GM12878 (cell line): ENCODE data around the gene APOL4. TPM values are rescaled to one million over a fixed set of nuclear protein-coding genes. Genes with fewer than 3 reads are reported as not detected.

ENCODE experiments used
- ATAC-seq: fragments of 200-7000 bp; cut with Tn5 transposase; 3 replicates; pipeline ENCODE4 v1.9.1; 2020; ENCODE audit warnings: mild to moderate bottlenecking, moderate library complexity
- BruUV-seq: library from RNA; stranded (reverse); fragments of 400-500 nt; replicated peaks from 2 replicates; lab custom pipeline; 2021; lab: Mats Ljungman, UMichigan
- CTCF ChIA-PET: fragments of 300-600 bp; sonication (Branson Sonifier 250); formaldehyde crosslinking; extraction: SDS; loops from one replicate; lab custom pipeline; 2021; ENCODE audit warnings: inconsistent platforms; lab: Yijun Ruan, JAX
- POLR2A ChIA-PET: fragments of 350-600 bp; formaldehyde crosslinking; extraction: SDS; loops from one replicate; lab custom pipeline; 2021; ENCODE audit warnings: inconsistent platforms; lab: Charles Lee
- RAD21 ChIA-PET: fragments of 300-600 bp; sonication (Branson Sonifier 250); formaldehyde crosslinking; loops from one replicate; lab custom pipeline; 2023; ENCODE audit warnings: antibody characterized with exemption; ENCODE audit not compliant: unreplicated experiment; lab: Charles Lee
- SMC1A ChIA-PET: fragments of 300-600 bp; sonication (Branson Sonifier 250); formaldehyde crosslinking; loops from one replicate; lab custom pipeline; 2023; ENCODE audit not compliant: unreplicated experiment, uncharacterized antibody; lab: Charles Lee
- DNase-seq: peaks from one replicate; pipeline ENCODE4 v3.0.0-alpha.2; 2011; ENCODE audit warnings: low read depth, low spot score
- FAIRE-seq: peaks from 3 replicates; lab custom pipeline; 2011; peaks lifted over from hg19 to GRCh38; lab: Jason Lieb, UNC
- H2AFZ ChIP-seq: 2 replicates; pipeline ENCODE4 v1.6.0; 2011; ENCODE audit warnings: low read depth, low read length, control low read depth; ENCODE audit not compliant: control insufficient read depth
- H3K27ac ChIP-seq: 2 replicates; pipeline ENCODE4 v1.5.1; 2011; ENCODE audit warnings: control low read depth; ENCODE audit not compliant: control insufficient read depth, insufficient read depth
- H3K27me3 ChIP-seq, 2 experiments: replicated peaks in 1 of 2; 2 replicates each; pipeline versions ENCODE4 v1.6.0 to v1.6.1; 2011; ENCODE audit warnings: low read length in 1 of 2; ENCODE audit not compliant: control insufficient read depth in 2 of 2, insufficient read depth in 2 of 2
- H3K36me3 ChIP-seq, 2 experiments: 2 replicates each; pipeline ENCODE4 v1.5.1; 2011; ENCODE audit warnings: low read length in 1 of 2; ENCODE audit not compliant: control insufficient read depth in 2 of 2, insufficient read depth in 2 of 2
- H3K4me1 ChIP-seq: 2 replicates; pipeline ENCODE4 v1.6.1; 2011; ENCODE audit warnings: mild to moderate bottlenecking, low read length, moderate library complexity, mixed read lengths; ENCODE audit not compliant: control insufficient read depth, insufficient read depth
- H3K4me2 ChIP-seq: 2 replicates; pipeline ENCODE4 v1.6.0; 2011; ENCODE audit warnings: control low read depth; ENCODE audit not compliant: control insufficient read depth, insufficient read depth
- H3K4me3 ChIP-seq: fragments of 200-600 bp; sonication (generic); 2 replicates; pipeline ENCODE4 v1.5.1; 2016
- H3K79me2 ChIP-seq: 2 replicates; pipeline ENCODE4 v1.6.0; 2011; ENCODE audit warnings: low read length; ENCODE audit not compliant: control insufficient read depth, insufficient read depth
- H3K9ac ChIP-seq: 2 replicates; pipeline ENCODE4 v1.8.0; 2011; ENCODE audit warnings: low read length, control low read depth, mixed read lengths; ENCODE audit not compliant: control insufficient read depth, insufficient read depth
- H3K9me3 ChIP-seq: replicated peaks from 3 replicates; pipeline ENCODE4 v1.5.1; 2011; ENCODE audit warnings: mild to moderate bottlenecking, low read length; ENCODE audit not compliant: control insufficient read depth, insufficient read depth
- H4K20me1 ChIP-seq: 2 replicates; pipeline ENCODE4 v1.6.0; 2011; ENCODE audit not compliant: control insufficient read depth, insufficient read depth
- BMI1 ChIP-seq: fragments of 450-650 bp; IDR thresholded peaks from 2 replicates; pipeline ENCODE4 v1.6.1; 2016; ENCODE audit warnings: mild to moderate bottlenecking, moderate library complexity, borderline replicate concordance
- CTCF ChIP-seq, 3 experiments: IDR thresholded peaks in 2 of 3; conservative IDR thresholded peaks in 1 of 3; 2 replicates each; pipeline ENCODE4 v1.5.1; 2011; ENCODE audit warnings: low read depth in 3 of 3, low read length in 3 of 3, mild to moderate bottlenecking in 3 of 3, control low read depth in 2 of 3, moderate library complexity in 2 of 3, inconsistent platforms in 1 of 3, mixed read lengths in 1 of 3; ENCODE audit not compliant: control insufficient read depth in 2 of 3, insufficient read depth in 1 of 3; ENCODE audit errors: extremely low read depth in 1 of 3
- ESRRA ChIP-seq: IDR thresholded peaks from 2 replicates; pipeline ENCODE4 v1.6.1; 2012; ENCODE audit warnings: mild to moderate bottlenecking, low read length, improper control_type of control experiment
- FOXM1 ChIP-seq: IDR thresholded peaks from 2 replicates; pipeline ENCODE4 v1.6.1; 2012; ENCODE audit warnings: low read depth, mild to moderate bottlenecking, inconsistent platforms, low read length, moderate library complexity
- POLR2A ChIP-seq: IDR thresholded peaks from 2 replicates; pipeline ENCODE4 v1.6.1; 2011; ENCODE audit warnings: low read depth, mild to moderate bottlenecking, low read length
- RAD21 ChIP-seq: IDR thresholded peaks from 2 replicates; pipeline ENCODE4 v1.6.1; 2011; ENCODE audit warnings: mild to moderate bottlenecking, low read depth, low read length, moderate library complexity; ENCODE audit not compliant: insufficient read depth
- RB1 ChIP-seq: fragments of 450-650 bp; formaldehyde crosslinking; IDR thresholded peaks from 2 replicates; pipeline ENCODE4 v1.6.1; 2017; ENCODE audit warnings: mild to moderate bottlenecking, borderline replicate concordance
- RUNX3 ChIP-seq: IDR thresholded peaks from 2 replicates; pipeline ENCODE4 v1.6.1; 2012; ENCODE audit warnings: low read length, inconsistent platforms
- SMARCA5 ChIP-seq: fragments of 450-650 bp; IDR thresholded peaks from 2 replicates; pipeline ENCODE4 v1.6.1; 2017; ENCODE audit warnings: mild to moderate bottlenecking
- SMC3 ChIP-seq: IDR thresholded peaks from 2 replicates; pipeline ENCODE4 v1.6.1; 2011; ENCODE audit warnings: low read length, improper control_type of control experiment, borderline replicate concordance
- YY1 ChIP-seq: IDR thresholded peaks from 2 replicates; pipeline ENCODE4 v1.6.1; 2011; ENCODE audit warnings: low read depth, mild to moderate bottlenecking, low read length
- ZNF274 ChIP-seq: IDR thresholded peaks from one replicate; pipeline ENCODE4 v1.8.0; 2011; ENCODE audit not compliant: insufficient read length, insufficient read depth
- ZSCAN29 ChIP-seq: fragments of 450-650 bp; IDR thresholded peaks from 2 replicates; pipeline ENCODE4 v1.6.1; 2017; ENCODE audit warnings: mild to moderate bottlenecking, moderate library complexity
- WGBS: methylation state at CpG from one replicate; pipeline ENCODE4 v1.1.6; 2016; ENCODE audit warnings: low lambda C conversion rate; ENCODE audit not compliant: insufficient replicate concordance, insufficient coverage; ENCODE audit errors: missing lambda C conversion rate; 5-methylcytosine and 5-hydroxymethylcytosine counted together
- in situ Hi-C: fragments of 300-500 bp; cut with MboI; formaldehyde crosslinking; loops from 9 replicates; pipeline ENCODE4 v1.14.3; 2018; ENCODE audit warnings: mixed read lengths
- intact Hi-C: fragments of 100-400 bp; cut with micrococcal nuclease; formaldehyde crosslinking; loops from one replicate; pipeline ENCODE4 v1.14.2; 2022; ENCODE audit not compliant: unreplicated experiment
- polyA plus RNA-seq, 11 experiments: library from polyadenylated mRNA; depleted of rRNA in 4 of 11; unstranded in 6 of 11; stranded (reverse) in 5 of 11; fragments of >200 nt; fragmentation: Nextera tagmentation in 4 of 11; fragmentation: Illumina TruSeq in 1 of 11; extraction: Ambion mirVana in 4 of 11; extraction: Trizol in 1 of 11; gene quantifications; 1 replicate in 1 of 11; 2 replicates in 10 of 11; pipeline versions ENCODE4 v1.2.1 to v1.2.3, GENCODE V29; 2011 to 2016; ENCODE audit warnings: inconsistent platforms in 2 of 11, missing spikeins in 2 of 11, low read depth in 1 of 11
- total RNA-seq, 4 experiments: library from RNA; depleted of rRNA in 3 of 4; stranded (reverse); fragments of >200 nt in 3 of 4; fragmentation: Illumina TruSeq in 1 of 4; extraction: Trizol in 1 of 4; gene quantifications; 2 replicates each; pipeline versions ENCODE4 v1.2.1 to v1.2.3, GENCODE V29; 2013 to 2021

APOL4 gene
- total and polyA plus RNA-seq, 10 of the 15 experiments (the other 5 are each of a cell fraction or from before 2014, with no cell fraction given): 0.03 to 0.24 (median 0.19) TPM; not detected in 7

GRCh38 chr22:36222887-36223450, 21.4 kb upstream of the APOL4 start (continued):
- TF ChIP-seq BMI1 (no peak), ESRRA (no peak)
- TF ChIP-seq, all 136 proteins: peak for 0

GRCh38 chr22:36221799-36222751, 20.5 kb upstream of the APOL4 start:
- Histone ChIP-seq H3K4me3 (no peak overlapping the region), H2AFZ (no peak overlapping the region), H3K36me3 (no peaks in the 10 kb centered on the region; a peak in 1 of 4 replicates), H3K4me1 (no peaks in the 10 kb centered on the region), H3K27ac (no peak overlapping the region), H3K79me2 (no peaks in the 10 kb centered on the region), H3K4me2 (no peak overlapping the region), H3K9me3 (no peaks in the 10 kb centered on the region), H4K20me1 (no peaks in the 10 kb centered on the region), H3K9ac (no peak overlapping the region), H3K27me3 (no peaks in the 10 kb centered on the region)
- ChIA-PET POLR2A (no interaction called here), SMC1A (interaction anchor here (0.7 to 1.7 kb wide), 10 partner anchors 11 to 80 kb away, joined by 3 to 9 read pairs (median 4); partner anchors contain the start of gene APOL2), CTCF (interaction anchor here (0.8 to 4.0 kb wide), 14 partner anchors 11 to 264 kb away, joined by 3 to 32 read pairs (median 4); partner anchors contain the start of gene APOL2), RAD21 (interaction anchor here (0.6 to 2.2 kb wide), 6 partner anchors 11 to 288 kb away, joined by 3 to 8 read pairs (median 4); no protein-coding TSS in a partner anchor)
- in situ Hi-C loops (no loop called here), intact Hi-C loops (loop anchor here (1.0 kb wide), 1 partner anchor 27 kb away; no protein-coding TSS in a partner anchor)
- no peak for TF ChIP-seq SMARCA5
- TF ChIP-seq CTCF (IDR thresholded peaks at IDR 0.05 in 2 of 3, conservative IDR thresholded peaks at IDR 0.05 in 1 of 3; ENCODE audit: control insufficient read depth in 2 of 3, extremely low read depth in 1 of 3, insufficient read depth in 1 of 3, low read depth in 3 of 3, low read length in 3 of 3): peak; percentile 76 to 83 (median 81)
- peak; percentile 48; the same call in 1 of the 2 replicates for TF ChIP-seq YY1
- peak; percentile 73; the same call in 1 of the 2 replicates for TF ChIP-seq SMC3
- TF ChIP-seq POLR2A: no peak
- TF ChIP-seq ZSCAN29: no peak
- TF ChIP-seq RB1: peak; percentile 35; the same call in 1 of the 2 replicates
- TF ChIP-seq RAD21: peak; percentile 67
- TF ChIP-seq ZNF274: no peak
- no peak for TF ChIP-seq RUNX3
- TF ChIP-seq FOXM1: no peak
- DNase-seq: no peak
- ATAC-seq: peak; percentile 98
- FAIRE-seq: peak; percentile 69
- no TSS peak for BruUV-seq
- 2% methylated on average over 7 of the region's 7 CpGs for WGBS
